ENCODE measurements around the gene PHLDA3. TPM values are rescaled to one million over a fixed set of nuclear protein-coding genes. Genes with fewer than 3 reads are reported as not detected.
"Not testable (repeated sequence)": the region's sequence is repeated elsewhere in the genome, so short reads cannot be mapped to it uniquely, and the experiment has no call there.

The PHLDA3 gene
- total RNA-seq, 2 experiments from 2014 or later = 2.2 to 3.5 TPM

- intact Hi-C loops (cut with DNase I, micrococcal nuclease) = no loop called here
- DNase-seq = no peak
- peaks cover 19% of the 10 kb centered on the region for H3K36me3 Mint-ChIP-seq (ENCODE audit: low read depth)
- ChIA-PET POLR2A (interaction anchor here (0.6 kb wide), 1 partner anchor 42 kb away, joined by 3 read pairs; no protein-coding TSS in a partner anchor), CTCF (interaction anchor here (1.0 to 2.1 kb wide), 6 partner anchors 9 to 60 kb away, joined by 3 to 11 read pairs (median 4); partner anchors contain the start of gene CSRP1)
- no peak overlapping the region for H3K27ac Mint-ChIP-seq
- H3K9me3 Mint-ChIP-seq (ENCODE audit: low read depth) = no peaks in the 10 kb centered on the region
- no peak overlapping the region for H3K4me3 Mint-ChIP-seq
- H3K4me1 Mint-ChIP-seq = no peaks in the 10 kb centered on the region
- H3K27me3 Mint-ChIP-seq = no peaks in the 10 kb centered on the region
- ATAC-seq = no peak
Measured at GRCh38 chr1:201495551-201496295, 26.7 kb upstream of the PHLDA3 start.

GRCh38 chr1:201493757-201494617, 25.0 kb upstream of the PHLDA3 start:
- no peak overlapping the region for H3K27ac Mint-ChIP-seq
- intact Hi-C loops (cut with DNase I, micrococcal nuclease) = no loop called here
- H3K36me3 Mint-ChIP-seq (ENCODE audit: low read depth) = peaks cover 22% of the 10 kb centered on the region
- H3K9me3 Mint-ChIP-seq (ENCODE audit: low read depth) = no peaks in the 10 kb centered on the region
- no peaks in the 10 kb centered on the region for H3K27me3 Mint-ChIP-seq
- ATAC-seq = no peak
- H3K4me1 Mint-ChIP-seq = no peaks in the 10 kb centered on the region
- ChIA-PET CTCF (interaction anchor here (0.9 to 1.8 kb wide), 2 partner anchors 9 to 19 kb away, joined by 3 to 8 read pairs; no protein-coding TSS in a partner anchor), POLR2A (interaction anchor here (0.7 kb wide), 1 partner anchor 231 kb away, joined by 3 read pairs; no protein-coding TSS in a partner anchor)
- no peak overlapping the region for H3K4me3 Mint-ChIP-seq
- DNase-seq = no peak

DNA sequence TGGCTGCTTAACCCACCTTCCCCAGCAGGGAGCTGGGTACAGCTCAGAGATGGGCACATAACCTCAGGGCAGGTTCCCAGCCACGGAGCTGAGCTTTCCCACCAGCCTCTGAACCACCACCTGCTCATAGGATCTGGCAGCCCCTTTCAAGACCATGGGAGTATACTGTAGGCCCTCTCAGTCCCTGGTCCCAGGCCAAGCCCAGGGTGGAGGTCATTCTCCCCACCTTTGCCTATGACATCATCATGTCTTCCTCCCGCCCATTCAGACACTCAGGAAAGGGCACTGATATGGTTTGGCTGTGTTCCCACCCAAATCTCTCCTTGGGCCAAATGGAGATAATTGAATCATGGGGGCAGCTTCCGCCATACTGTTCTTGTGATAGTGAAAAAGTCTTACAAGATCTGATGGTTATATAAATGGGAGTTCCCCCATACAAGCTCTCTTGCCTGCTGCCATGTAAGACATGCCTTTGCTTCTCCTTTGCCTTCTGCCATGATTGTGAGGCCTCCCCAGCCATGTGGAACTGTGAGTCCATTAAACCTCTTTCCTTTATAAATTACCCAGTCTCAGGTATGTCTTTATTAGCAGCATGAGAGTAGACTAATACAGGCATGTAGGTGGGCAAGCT, 24.2 kb upstream of the PHLDA3 start:
- H3K9me3 Mint-ChIP-seq (ENCODE audit: low read depth); DNase-seq; H3K4me1 Mint-ChIP-seq; H3K27ac Mint-ChIP-seq; ATAC-seq; H3K4me3 Mint-ChIP-seq; H3K27me3 Mint-ChIP-seq; intact Hi-C loops (cut with DNase I, micrococcal nuclease): not testable (repeated sequence)
- H3K36me3 Mint-ChIP-seq (ENCODE audit: low read depth) = peaks cover 23% of the 10 kb centered on the region
- ChIA-PET POLR2A (interaction anchor here (0.7 to 0.9 kb wide), 2 partner anchors 12 to 231 kb away, joined by 3 read pairs; no protein-coding TSS in a partner anchor), CTCF (interaction anchor here (0.9 to 2.6 kb wide), 3 partner anchors 8 to 20 kb away, joined by 3 to 8 read pairs (median 7); no protein-coding TSS in a partner anchor)

DNA sequence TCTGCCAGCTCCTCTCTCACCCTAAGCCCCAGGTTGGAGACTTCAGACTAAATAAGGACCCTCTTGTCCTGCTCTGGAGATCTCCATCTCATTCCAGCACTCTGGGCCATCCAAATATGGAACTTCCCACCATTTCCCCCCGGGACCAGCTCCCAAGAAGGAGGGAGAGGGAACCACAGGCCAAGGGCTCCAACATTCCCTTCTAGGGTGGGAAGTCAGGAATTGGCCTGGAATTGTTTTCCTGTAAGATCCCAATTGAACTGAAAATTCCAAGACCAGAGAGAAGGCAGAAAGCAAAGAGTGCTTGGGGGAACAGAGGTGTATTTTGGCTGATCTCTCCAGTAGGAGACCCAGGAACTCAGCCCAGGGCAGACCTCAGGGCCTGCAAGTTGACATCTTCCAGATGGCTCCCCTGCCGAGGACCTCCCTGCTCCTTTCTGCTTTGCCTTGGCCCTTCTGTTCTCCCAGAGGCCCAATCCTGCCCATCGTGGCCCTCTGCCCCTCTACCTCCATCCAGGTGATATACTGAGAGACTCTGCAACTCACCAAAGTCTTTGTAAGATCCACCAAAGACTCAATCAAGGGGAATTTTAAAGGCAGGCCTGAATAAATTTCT, 23.0 kb upstream of the PHLDA3 start:
- no peak for ATAC-seq
- ChIA-PET POLR2A (no interaction called here), CTCF (interaction anchor here (0.7 to 13.1 kb wide), 5 partner anchors 9 to 56 kb away, joined by 3 to 216 read pairs (median 7); no protein-coding TSS in a partner anchor)
- Mint-ChIP-seq H3K27ac (no peak overlapping the region), H3K27me3 (no peaks in the 10 kb centered on the region), H3K4me1 (no peaks in the 10 kb centered on the region), H3K9me3 (ENCODE audit: low read depth) (no peaks in the 10 kb centered on the region), H3K36me3 (ENCODE audit: low read depth) (peaks cover 23% of the 10 kb centered on the region), H3K4me3 (no peak overlapping the region)
- no peak for DNase-seq
- intact Hi-C loops (cut with DNase I, micrococcal nuclease) = no loop called here

DNA sequence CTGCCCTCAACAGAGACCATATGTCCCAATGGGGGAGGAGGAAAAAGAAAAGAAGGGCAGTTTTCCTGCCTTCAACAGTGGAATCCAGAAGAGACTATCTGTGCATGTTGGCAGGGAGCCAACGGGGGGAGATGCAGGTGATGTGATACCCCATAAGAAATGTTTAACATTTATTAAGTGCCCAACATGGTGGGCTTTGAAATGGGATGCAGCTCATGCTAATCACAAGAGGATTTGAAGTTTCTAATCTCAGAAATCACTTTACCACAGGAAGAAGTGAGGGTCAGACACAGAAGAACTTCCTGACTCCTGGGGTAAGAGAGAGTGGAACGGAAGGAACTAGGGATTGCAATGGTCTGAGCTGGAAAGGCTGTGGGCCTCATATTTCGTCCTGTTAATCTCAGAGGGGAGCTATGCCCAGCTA, 21.7 kb upstream of the PHLDA3 start:
- Mint-ChIP-seq H3K4me1 (no peaks in the 10 kb centered on the region), H3K36me3 (ENCODE audit: low read depth) (peaks cover 23% of the 10 kb centered on the region), H3K4me3 (no peak overlapping the region), H3K27me3 (no peaks in the 10 kb centered on the region), H3K27ac (no peak overlapping the region), H3K9me3 (ENCODE audit: low read depth) (no peaks in the 10 kb centered on the region)
- POLR2A ChIA-PET = no interaction called here
- CTCF ChIA-PET = interaction anchor here (0.6 to 13.1 kb wide), 7 partner anchors 9 to 231 kb away, joined by 3 to 216 read pairs (median 5); no protein-coding TSS in a partner anchor
- ATAC-seq = no peak
- intact Hi-C loops (cut with DNase I, micrococcal nuclease) = no loop called here
- DNase-seq = no peak

GRCh38 chr1:201489643-201490261, 20.8 kb upstream of the PHLDA3 start:
- intact Hi-C loops (cut with DNase I, micrococcal nuclease) = no loop called here
- ChIA-PET CTCF (interaction anchor here (1.0 to 13.1 kb wide), 4 partner anchors 11 to 54 kb away, joined by 3 to 216 read pairs (median 6); no protein-coding TSS in a partner anchor), POLR2A (no interaction called here)
- DNase-seq (no peak), ATAC-seq (no peak)
- no peaks in the 10 kb centered on the region for H3K9me3 Mint-ChIP-seq (ENCODE audit: low read depth)
- H3K4me3 Mint-ChIP-seq = no peak overlapping the region
- H3K4me1 Mint-ChIP-seq = no peaks in the 10 kb centered on the region
- peaks cover 21% of the 10 kb centered on the region for H3K36me3 Mint-ChIP-seq (ENCODE audit: low read depth)
- no peak overlapping the region for H3K27ac Mint-ChIP-seq
- no peaks in the 10 kb centered on the region for H3K27me3 Mint-ChIP-seq

- Mint-ChIP-seq H3K27ac (no peak overlapping the region), H3K9me3 (ENCODE audit: low read depth) (no peaks in the 10 kb centered on the region), H3K36me3 (ENCODE audit: low read depth) (peaks cover 14% of the 10 kb centered on the region), H3K27me3 (no peaks in the 10 kb centered on the region), H3K4me1 (no peaks in the 10 kb centered on the region), H3K4me3 (no peak overlapping the region)
- DNase-seq = no peak
- CTCF ChIA-PET = interaction anchor here (1.0 to 13.1 kb wide), 2 partner anchors 10 to 23 kb away, joined by 3 to 216 read pairs; no protein-coding TSS in a partner anchor
- POLR2A ChIA-PET = no interaction called here
- intact Hi-C loops (cut with DNase I, micrococcal nuclease) = no loop called here
- ATAC-seq = no peak
Measured at GRCh38 chr1:201488830-201489589, 20.0 kb upstream of the PHLDA3 start.

GRCh38 chr1:201487742-201488141, 18.8 kb upstream of the PHLDA3 start:
- H3K36me3 Mint-ChIP-seq (ENCODE audit: low read depth) = peaks cover 4% of the 10 kb centered on the region
- H3K27me3 Mint-ChIP-seq = no peaks in the 10 kb centered on the region
- peaks cover 3% of the 10 kb centered on the region for H3K4me1 Mint-ChIP-seq
- H3K4me3 Mint-ChIP-seq = no peak overlapping the region
- intact Hi-C loops (cut with DNase I, micrococcal nuclease) = no loop called here
- no peak for DNase-seq
- no peak for ATAC-seq
- ChIA-PET CTCF (interaction anchor here (0.6 to 13.1 kb wide), 4 partner anchors 10 to 1106 kb away, joined by 4 to 216 read pairs (median 6); no protein-coding TSS in a partner anchor), POLR2A (no interaction called here)
- H3K27ac Mint-ChIP-seq = no peak overlapping the region
- H3K9me3 Mint-ChIP-seq (ENCODE audit: low read depth) = no peaks in the 10 kb centered on the region

DNA sequence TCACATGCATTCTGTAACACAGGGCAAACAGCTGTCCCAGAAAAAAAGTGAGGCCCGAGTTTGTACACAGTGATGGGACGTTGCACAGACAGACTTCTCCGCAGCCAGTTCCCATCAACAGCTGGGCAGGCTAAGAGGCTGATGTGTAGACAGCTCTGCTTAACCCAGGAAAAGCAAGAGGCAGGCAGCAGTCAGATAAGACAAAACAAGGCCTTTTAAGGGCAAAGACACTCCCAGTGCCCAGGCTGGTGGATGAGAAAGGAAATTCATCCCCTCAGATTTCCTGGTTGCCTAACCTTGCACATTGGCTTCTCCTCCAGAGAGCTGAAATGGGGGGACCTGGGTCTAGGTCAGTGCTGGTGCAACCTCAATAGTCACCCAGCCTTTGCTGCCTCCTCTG, 17.2 kb upstream of the PHLDA3 start:
- DNase-seq (no peak), ATAC-seq (no peak)
- ChIA-PET POLR2A (no interaction called here), CTCF (interaction anchor here (0.7 to 13.1 kb wide), 10 partner anchors 11 to 175 kb away, joined by 3 to 216 read pairs (median 4); no protein-coding TSS in a partner anchor)
- H3K27ac Mint-ChIP-seq = no peak overlapping the region
- no peaks in the 10 kb centered on the region for H3K9me3 Mint-ChIP-seq (ENCODE audit: low read depth)
- peaks cover 4% of the 10 kb centered on the region for H3K36me3 Mint-ChIP-seq (ENCODE audit: low read depth)
- H3K4me3 Mint-ChIP-seq = no peak overlapping the region
- intact Hi-C loops (cut with DNase I, micrococcal nuclease) = no loop called here
- H3K27me3 Mint-ChIP-seq = peaks cover 4% of the 10 kb centered on the region
- peaks cover 13% of the 10 kb centered on the region for H3K4me1 Mint-ChIP-seq

Measured in activated CD4-positive, alpha-beta T cell treated with anti-CD3 and anti-CD28 coated beads for 36 hours (primary cell).